ENCODE measurements around the gene DCAF5.

DNA sequence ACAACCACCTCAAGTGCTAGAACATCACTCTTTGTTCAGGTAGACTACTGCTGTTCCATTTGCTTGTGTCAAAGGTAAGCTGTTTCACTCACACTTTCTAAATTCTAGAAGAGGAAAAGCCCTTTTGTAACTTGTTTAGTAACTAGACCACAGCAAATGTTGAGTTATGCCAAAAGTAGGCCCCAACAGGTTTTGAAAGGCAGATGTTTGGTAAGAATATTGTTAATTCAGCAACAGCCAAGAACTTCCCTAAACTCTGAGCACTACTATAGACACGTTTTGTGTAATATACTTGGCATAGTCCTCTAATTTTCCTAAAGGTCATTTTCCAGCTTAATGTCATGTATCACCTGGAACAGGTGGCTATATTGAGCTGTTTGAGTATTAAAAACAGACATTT is 79.0 kb downstream of the DCAF5 start:
- TF ChIP-seq, protein P1, sequence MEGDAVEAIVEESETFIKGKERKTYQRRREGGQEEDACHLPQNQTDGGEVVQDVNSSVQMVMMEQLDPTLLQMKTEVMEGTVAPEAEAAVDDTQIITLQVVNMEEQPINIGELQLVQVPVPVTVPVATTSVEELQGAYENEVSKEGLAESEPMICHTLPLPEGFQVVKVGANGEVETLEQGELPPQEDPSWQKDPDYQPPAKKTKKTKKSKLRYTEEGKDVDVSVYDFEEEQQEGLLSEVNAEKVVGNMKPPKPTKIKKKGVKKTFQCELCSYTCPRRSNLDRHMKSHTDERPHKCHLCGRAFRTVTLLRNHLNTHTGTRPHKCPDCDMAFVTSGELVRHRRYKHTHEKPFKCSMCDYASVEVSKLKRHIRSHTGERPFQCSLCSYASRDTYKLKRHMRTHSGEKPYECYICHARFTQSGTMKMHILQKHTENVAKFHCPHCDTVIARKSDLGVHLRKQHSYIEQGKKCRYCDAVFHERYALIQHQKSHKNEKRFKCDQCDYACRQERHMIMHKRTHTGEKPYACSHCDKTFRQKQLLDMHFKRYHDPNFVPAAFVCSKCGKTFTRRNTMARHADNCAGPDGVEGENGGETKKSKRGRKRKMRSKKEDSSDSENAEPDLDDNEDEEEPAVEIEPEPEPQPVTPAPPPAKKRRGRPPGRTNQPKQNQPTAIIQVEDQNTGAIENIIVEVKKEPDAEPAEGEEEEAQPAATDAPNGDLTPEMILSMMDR (IDR thresholded peaks at IDR 0.05; ENCODE audit: low read depth, low read length): no peak
- TF ChIP-seq EZH2phosphoT487 (IDR thresholded peaks at IDR 0.05; ENCODE audit: low read depth): no peak
